ENCODE measurements around the gene KIF2A. TPM values are rescaled to one million over a fixed set of nuclear protein-coding genes. Genes with fewer than 3 reads are reported as not detected.
"Not testable (repeated sequence)": the region's sequence is repeated elsewhere in the genome, so short reads cannot be mapped to it uniquely, and the experiment has no call there.

Gene KIF2A
- total and polyA plus RNA-seq, 2 of the 4 experiments (the other 2 are of a cell fraction) = 23.6 to 37.3 TPM

- Histone ChIP-seq H4K8ac (ENCODE audit: low read depth in 2 of 2, low read length in 2 of 2) (no peak overlapping the region), H3K4me3 (ENCODE audit: insufficient read depth, low read depth, low read length) (no peak overlapping the region), H2AK9ac (replicated peaks; ENCODE audit: low read depth, low read length, poor library complexity) (no peak overlapping the region), H3K56ac (ENCODE audit: extremely low read depth, insufficient read depth, low read length) (no peak overlapping the region), H4K5ac (ENCODE audit: low read depth, low read length) (no peak overlapping the region), H3K4me2 (ENCODE audit: low read depth, low read length) (no peak overlapping the region), H3K14ac (replicated peaks; ENCODE audit: low read depth, low read length) (no peak overlapping the region), H3K36me3 (ENCODE audit: control insufficient read depth, insufficient read depth, low read length) (no peaks in the 10 kb centered on the region), H2BK20ac (ENCODE audit: low read depth, low read length) (no peak overlapping the region), H3K23ac (ENCODE audit: low read depth, low read length) (no peak overlapping the region), H3K27ac (ENCODE audit: insufficient read depth, low read length) (no peak overlapping the region), H2BK5ac (ENCODE audit: low read depth, low read length, poor library complexity, severe bottlenecking) (no peak overlapping the region), H4K20me1 (ENCODE audit: insufficient read depth, low read length) (no peaks in the 10 kb centered on the region), H3K4me1 (ENCODE audit: control insufficient read depth, insufficient read depth, low read length) (no peaks in the 10 kb centered on the region), H3K9me1 (ENCODE audit: insufficient read depth, low read length) (no peaks in the 10 kb centered on the region), H3K18ac (ENCODE audit: low read depth, low read length) (no peak overlapping the region), H3K9ac (ENCODE audit: low read depth, low read length) (no peak overlapping the region), H4K91ac (ENCODE audit: insufficient read depth, low read depth, low read length) (no peak overlapping the region), H3K27me3 (ENCODE audit: control insufficient read depth, insufficient read depth, low read length) (no peaks in the 10 kb centered on the region), H3K4ac (ENCODE audit: low read depth, low read length) (no peak overlapping the region), H2BK15ac (ENCODE audit: low read depth, low read length) (no peak overlapping the region), H2BK120ac (ENCODE audit: low read depth, low read length) (no peak overlapping the region), H3K79me1 (ENCODE audit: low read depth in 1 of 2, low read length in 2 of 2) (no peaks in the 10 kb centered on the region), H3K9me3 (ENCODE audit: control insufficient read depth, insufficient read depth, low read length) (no peaks in the 10 kb centered on the region), H2AFZ (replicated peaks; ENCODE audit: low read length, poor library complexity) (no peak overlapping the region), H2AK5ac (ENCODE audit: low read depth, low read length) (no peak overlapping the region)
- ChIA-PET POLR2A (ENCODE audit: unreplicated experiment) (no interaction called here), CTCF (no interaction called here)
- TF ChIP-seq SMC3 (IDR thresholded peaks at IDR 0.05; ENCODE audit: low read depth, low read length) (no peak), RFX5 (IDR thresholded peaks at IDR 0.05; ENCODE audit: low read depth, low read length) (no peak), CEBPB (IDR thresholded peaks at IDR 0.05; ENCODE audit: low read depth, low read length) (no peak)
- BruUV-seq (replicated peaks) = no TSS peak
- intact Hi-C loops (cut with micrococcal nuclease) = no loop called here
- in situ Hi-C loops (cut with MboI; ENCODE audit: low sequenced_read_pairs) = no loop called here
- DNase-seq (no peak), ATAC-seq (ENCODE audit: low read depth) (no peak)
- dilution Hi-C loops (cut with HindIII; ENCODE audit: low sequenced_read_pairs, unreplicated experiment) = no loop called here
These were observed 16.2 kb upstream of the KIF2A start for GRCh38 chr5:62289813-62290212.

GRCh38 chr5:62291829-62292228 is 14.2 kb upstream of the KIF2A start:
- H3K9ac ChIP-seq (ENCODE audit: low read depth, low read length); H4K8ac ChIP-seq (ENCODE audit: low read depth in 2 of 2, low read length in 2 of 2); H2AK5ac ChIP-seq (ENCODE audit: low read depth, low read length); H3K4me2 ChIP-seq (ENCODE audit: low read depth, low read length); in situ Hi-C loops (cut with MboI; ENCODE audit: low sequenced_read_pairs); H2AK9ac ChIP-seq (replicated peaks; ENCODE audit: low read depth, low read length, poor library complexity); H2BK15ac ChIP-seq (ENCODE audit: low read depth, low read length); H3K9me1 ChIP-seq (ENCODE audit: insufficient read depth, low read length); BruUV-seq (replicated peaks); H3K18ac ChIP-seq (ENCODE audit: low read depth, low read length); H3K9me3 ChIP-seq (ENCODE audit: control insufficient read depth, insufficient read depth, low read length); intact Hi-C loops (cut with micrococcal nuclease); H3K27ac ChIP-seq (ENCODE audit: insufficient read depth, low read length); H3K23ac ChIP-seq (ENCODE audit: low read depth, low read length); CTCF ChIA-PET; DNase-seq; H2BK20ac ChIP-seq (ENCODE audit: low read depth, low read length); H4K5ac ChIP-seq (ENCODE audit: low read depth, low read length); H3K36me3 ChIP-seq (ENCODE audit: control insufficient read depth, insufficient read depth, low read length); H2BK5ac ChIP-seq (ENCODE audit: low read depth, low read length, poor library complexity, severe bottlenecking); H3K56ac ChIP-seq (ENCODE audit: extremely low read depth, insufficient read depth, low read length); H3K4ac ChIP-seq (ENCODE audit: low read depth, low read length); H3K27me3 ChIP-seq (ENCODE audit: control insufficient read depth, insufficient read depth, low read length); H4K20me1 ChIP-seq (ENCODE audit: insufficient read depth, low read length); H4K91ac ChIP-seq (ENCODE audit: insufficient read depth, low read depth, low read length); ATAC-seq (ENCODE audit: low read depth); H2BK120ac ChIP-seq (ENCODE audit: low read depth, low read length); H3K4me1 ChIP-seq (ENCODE audit: control insufficient read depth, insufficient read depth, low read length); H3K79me1 ChIP-seq (ENCODE audit: low read depth in 1 of 2, low read length in 2 of 2); H3K14ac ChIP-seq (replicated peaks; ENCODE audit: low read depth, low read length); POLR2A ChIA-PET (ENCODE audit: unreplicated experiment); H2AFZ ChIP-seq (replicated peaks; ENCODE audit: low read length, poor library complexity); H3K4me3 ChIP-seq (ENCODE audit: insufficient read depth, low read depth, low read length); dilution Hi-C loops (cut with HindIII; ENCODE audit: low sequenced_read_pairs, unreplicated experiment): not testable (repeated sequence)
- 70% methylated on average over 2 of the region's 11 CpGs; no CpG with 5 or more reads in 1 of the 2 experiments for WGBS, 2 experiments (ENCODE audit: extremely low coverage in 2 of 2, insufficient read length in 1 of 2)

Data from IMR-90 (cell line).